UCSD-AML1 (cell line): ENCODE results near the gene GALNT15.

ENCODE experiments used
- DNase-seq: peaks from one replicate; lab custom pipeline; 2025; ENCODE audit not compliant: unreplicated experiment; lab: John Stamatoyannopoulos, UW

Gene GALNT15

GRCh38 chr3:16280671-16281070, 106.2 kb downstream of the GALNT15 start:
- no peak for DNase-seq
